ENCODE results near the gene UQCC2. TPM values are rescaled to one million over a fixed set of nuclear protein-coding genes. Genes with fewer than 3 reads are reported as not detected.

Gene UQCC2
- total and polyA plus RNA-seq, 2 donors (not counting 1 experiment from before 2014, with no cell fraction given): 13.2 to 16.6 TPM

DNA sequence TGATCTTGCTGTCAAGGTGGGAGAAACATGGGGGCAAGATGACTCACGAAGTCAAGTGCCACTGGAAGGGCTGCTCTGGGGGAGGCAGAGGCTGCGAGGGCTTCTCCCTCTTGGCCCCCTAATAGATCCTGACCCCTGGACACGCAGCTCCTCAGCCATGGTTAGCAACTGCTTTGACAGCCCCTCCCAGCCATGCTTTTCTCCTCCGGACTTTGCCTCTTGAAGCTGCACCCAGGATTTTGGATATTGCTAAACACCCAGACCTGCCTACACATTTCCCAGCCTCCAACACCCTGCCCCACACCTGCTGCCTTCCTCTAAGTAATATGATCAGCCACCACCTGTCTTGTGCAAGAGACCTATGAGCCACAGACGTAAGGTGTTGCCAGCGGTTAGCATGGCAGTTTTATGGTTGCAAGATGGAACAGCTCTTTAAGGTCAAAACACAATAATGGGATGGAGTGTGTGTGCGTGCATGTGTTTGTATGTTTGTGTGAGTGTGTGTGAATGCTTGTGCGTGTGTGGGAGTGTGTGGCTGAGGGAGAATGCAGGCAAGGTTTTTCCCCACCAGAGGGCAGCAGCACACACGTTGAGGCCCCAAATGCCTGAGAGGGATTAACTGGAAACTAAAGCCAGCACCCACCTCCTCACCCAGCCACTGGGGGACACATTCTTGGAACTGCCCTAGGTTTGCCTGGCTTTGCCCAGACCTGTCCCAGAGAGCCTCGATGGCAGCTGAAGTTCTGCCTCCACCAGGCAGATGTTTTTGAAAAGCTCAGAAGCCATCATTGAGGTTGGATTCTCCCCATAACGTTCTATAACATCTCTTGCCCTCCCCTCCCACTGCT lies 32.7 kb upstream of the UQCC2 start:
- Histone ChIP-seq H3K4me1 (ENCODE audit: control insufficient read depth in 2 of 2, insufficient read depth in 2 of 2, low read length in 2 of 2) (peaks cover 0 to 3% of the 10 kb centered on the region in 2 donors), H3K9me3 (ENCODE audit: control extremely low read depth in 1 of 3, control insufficient read depth in 2 of 3, insufficient read depth in 1 of 3, low read length in 2 of 3) (no peaks in the 10 kb centered on the region), H3K9ac (ENCODE audit: low read length) (no peak overlapping the region), H3K79me2 (ENCODE audit: control insufficient read depth, insufficient read depth, low read length) (no peaks in the 10 kb centered on the region), H3K4me2 (replicated peaks; ENCODE audit: low read depth, low read length, poor library complexity, severe bottlenecking) (no peak overlapping the region), H3K36me3 (replicated peaks in 1 of 2; ENCODE audit: control extremely low read depth in 1 of 2, control insufficient read depth in 1 of 2, extremely low read depth in 1 of 2, insufficient read depth in 2 of 2, low read length in 1 of 2) (no peaks in the 10 kb centered on the region), H4K20me1 (ENCODE audit: control insufficient read depth, insufficient read depth, low read length, poor library complexity, severe bottlenecking) (no peaks in the 10 kb centered on the region), H3K4me3 (ENCODE audit: control extremely low read depth in 1 of 5, extremely low read depth in 1 of 5, insufficient read depth in 1 of 5, low read depth in 2 of 5, low read length in 4 of 5) (no peak overlapping the region), H3K27ac (ENCODE audit: low read length in 2 of 2) (no peak overlapping the region), H2AFZ (ENCODE audit: insufficient read depth, low read depth, low read length, poor library complexity, severe bottlenecking) (no peak overlapping the region), H3K27me3 (replicated peaks in 1 of 4; ENCODE audit: control extremely low read depth in 1 of 4, control insufficient read depth in 3 of 4, insufficient read depth in 4 of 4, low read length in 3 of 4) (peaks cover 0 to 9% (median under 1%) of the 10 kb centered on the region in 4 experiments)
- CTCF ChIA-PET: interaction anchor here (0.5 to 4.1 kb wide), 25 partner anchors 8 to 882 kb away, joined by 3 to 27 read pairs (median 6); partner anchors contain the start of genes BAK1 and UQCC2
- Mint-ChIP-seq H3K9me3 (ENCODE audit: insufficient read depth) (no peaks in the 10 kb centered on the region), H3K27ac (peak overlapping the region; percentile 23), H3K4me3 (no peak overlapping the region), H3K27me3 (peaks cover 24% of the 10 kb centered on the region), H3K4me1 (peaks cover 3% of the 10 kb centered on the region)
- POLR2A ChIA-PET: no interaction called here
- ATAC-seq (ENCODE audit: low read depth): peak; percentile 81
- 32% methylated on average over 8 of the region's 11 CpGs for WGBS (ENCODE audit: insufficient coverage)
- intact Hi-C loops (cut with micrococcal nuclease): loop anchor here (1.0 kb wide), 4 partner anchors 33 to 410 kb away; partner anchors contain the start of gene UQCC2
- peak; percentile 81 for DNase-seq
- TF ChIP-seq EZH2 (IDR thresholded peaks at IDR 0.05; ENCODE audit: borderline replicate concordance, insufficient read depth, low read depth, low read length, poor library complexity, severe bottlenecking): no peak
- TF ChIP-seq, protein P1, sequence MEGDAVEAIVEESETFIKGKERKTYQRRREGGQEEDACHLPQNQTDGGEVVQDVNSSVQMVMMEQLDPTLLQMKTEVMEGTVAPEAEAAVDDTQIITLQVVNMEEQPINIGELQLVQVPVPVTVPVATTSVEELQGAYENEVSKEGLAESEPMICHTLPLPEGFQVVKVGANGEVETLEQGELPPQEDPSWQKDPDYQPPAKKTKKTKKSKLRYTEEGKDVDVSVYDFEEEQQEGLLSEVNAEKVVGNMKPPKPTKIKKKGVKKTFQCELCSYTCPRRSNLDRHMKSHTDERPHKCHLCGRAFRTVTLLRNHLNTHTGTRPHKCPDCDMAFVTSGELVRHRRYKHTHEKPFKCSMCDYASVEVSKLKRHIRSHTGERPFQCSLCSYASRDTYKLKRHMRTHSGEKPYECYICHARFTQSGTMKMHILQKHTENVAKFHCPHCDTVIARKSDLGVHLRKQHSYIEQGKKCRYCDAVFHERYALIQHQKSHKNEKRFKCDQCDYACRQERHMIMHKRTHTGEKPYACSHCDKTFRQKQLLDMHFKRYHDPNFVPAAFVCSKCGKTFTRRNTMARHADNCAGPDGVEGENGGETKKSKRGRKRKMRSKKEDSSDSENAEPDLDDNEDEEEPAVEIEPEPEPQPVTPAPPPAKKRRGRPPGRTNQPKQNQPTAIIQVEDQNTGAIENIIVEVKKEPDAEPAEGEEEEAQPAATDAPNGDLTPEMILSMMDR (IDR thresholded peaks at IDR 0.05): peak; percentile 86

DNA sequence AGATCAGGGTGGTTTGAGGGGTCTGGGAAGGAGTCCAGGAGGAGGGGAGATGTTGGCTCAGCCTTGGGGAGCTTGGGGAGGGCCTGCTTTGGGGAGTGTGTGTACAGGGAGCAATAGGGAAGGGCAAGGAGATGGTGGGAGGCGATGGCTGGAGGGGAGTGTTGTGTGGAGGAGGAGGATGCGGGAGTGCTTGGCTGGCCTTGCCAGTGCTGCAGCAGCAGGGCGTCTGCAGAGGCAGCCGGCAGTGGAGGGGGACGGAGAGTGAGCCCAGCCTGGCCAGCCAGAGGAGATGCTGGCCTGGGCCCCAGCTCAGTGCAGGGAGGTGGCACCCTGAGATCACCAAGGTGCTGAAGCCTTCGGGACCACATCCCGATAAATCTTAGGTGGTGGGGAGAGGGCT lies 31.3 kb upstream of the UQCC2 start:
- no peaks in the 10 kb centered on the region for H3K79me2 ChIP-seq (ENCODE audit: control insufficient read depth, insufficient read depth, low read length)
- H3K27ac Mint-ChIP-seq: no peak overlapping the region
- ATAC-seq (ENCODE audit: low read depth) (no peak), DNase-seq (no peak)
- H3K9me3 ChIP-seq (ENCODE audit: control extremely low read depth in 1 of 3, control insufficient read depth in 2 of 3, insufficient read depth in 1 of 3, low read length in 2 of 3): no peaks in the 10 kb centered on the region
- TF ChIP-seq EZH2 (IDR thresholded peaks at IDR 0.05; ENCODE audit: borderline replicate concordance, insufficient read depth, low read depth, low read length, poor library complexity, severe bottlenecking): no peak
- TF ChIP-seq, protein P1 (IDR thresholded peaks at IDR 0.05): no peak
- no peak overlapping the region for H3K4me3 Mint-ChIP-seq
- H3K9ac ChIP-seq (ENCODE audit: low read length): no peak overlapping the region
- intact Hi-C loops (cut with micrococcal nuclease): no loop called here
- no peaks in the 10 kb centered on the region for H4K20me1 ChIP-seq (ENCODE audit: control insufficient read depth, insufficient read depth, low read length, poor library complexity, severe bottlenecking)
- H2AFZ ChIP-seq (ENCODE audit: insufficient read depth, low read depth, low read length, poor library complexity, severe bottlenecking): no peak overlapping the region
- no peak overlapping the region for H3K4me3 ChIP-seq (ENCODE audit: control extremely low read depth in 1 of 5, extremely low read depth in 1 of 5, insufficient read depth in 1 of 5, low read depth in 2 of 5, low read length in 4 of 5)
- H3K27me3 ChIP-seq (replicated peaks in 1 of 4; ENCODE audit: control extremely low read depth in 1 of 4, control insufficient read depth in 3 of 4, insufficient read depth in 4 of 4, low read length in 3 of 4): peaks cover 0 to 6% (median under 1%) of the 10 kb centered on the region in 4 experiments
- no peaks in the 10 kb centered on the region for H3K9me3 Mint-ChIP-seq (ENCODE audit: insufficient read depth)
- peaks cover 0 to 3% of the 10 kb centered on the region in 2 donors for H3K4me1 ChIP-seq (ENCODE audit: control insufficient read depth in 2 of 2, insufficient read depth in 2 of 2, low read length in 2 of 2)
- no peak overlapping the region for H3K4me2 ChIP-seq (replicated peaks; ENCODE audit: low read depth, low read length, poor library complexity, severe bottlenecking)
- H3K36me3 ChIP-seq (replicated peaks in 1 of 2; ENCODE audit: control extremely low read depth in 1 of 2, control insufficient read depth in 1 of 2, extremely low read depth in 1 of 2, insufficient read depth in 2 of 2, low read length in 1 of 2): no peaks in the 10 kb centered on the region
- no peak overlapping the region for H3K27ac ChIP-seq (ENCODE audit: low read length in 2 of 2)
- peaks cover 3% of the 10 kb centered on the region for H3K4me1 Mint-ChIP-seq
- CTCF ChIA-PET: interaction anchor here (0.7 to 4.1 kb wide), 14 partner anchors 12 to 678 kb away, joined by 3 to 27 read pairs (median 7); partner anchors contain the start of gene UQCC2
- H3K27me3 Mint-ChIP-seq: peaks cover 24% of the 10 kb centered on the region
- POLR2A ChIA-PET: no interaction called here
- 82% methylated on average over 7 of the region's 7 CpGs for WGBS (ENCODE audit: insufficient coverage)

All from B cell (primary cell).